HG02610 (cell line): ENCODE results near the gene FOS.

Experiments
- ATAC-seq: cut with Tn5 transposase; IDR thresholded peaks from one replicate; pipeline ENCODE4 v1.9.1; 2021; ENCODE audit warnings: mild to moderate bottlenecking, moderate library complexity; ENCODE audit not compliant: unreplicated experiment

The FOS gene

DNA sequence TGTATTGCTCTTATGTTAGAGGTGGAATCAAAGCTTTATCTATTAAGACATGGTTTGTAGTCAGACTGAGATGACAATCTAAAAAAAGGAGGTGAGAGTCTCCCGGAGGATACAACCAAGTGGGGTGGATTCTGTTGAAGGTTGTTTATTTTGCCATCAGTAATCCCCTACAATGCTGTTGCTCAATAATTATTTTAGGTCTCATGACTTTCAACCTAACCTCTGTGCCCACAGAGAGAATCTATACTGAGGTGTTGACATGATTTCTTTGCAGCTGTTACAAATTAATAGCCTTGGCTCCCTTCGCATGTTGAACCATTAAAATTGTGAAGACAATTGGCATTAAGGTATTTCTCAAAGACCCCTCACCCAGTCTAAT, 28.7 kb upstream of the FOS start:
- no peak for ATAC-seq

- ATAC-seq: no peak
These were observed 27.8 kb upstream of the FOS start for GRCh38 chr14:75250800-75251199.

DNA sequence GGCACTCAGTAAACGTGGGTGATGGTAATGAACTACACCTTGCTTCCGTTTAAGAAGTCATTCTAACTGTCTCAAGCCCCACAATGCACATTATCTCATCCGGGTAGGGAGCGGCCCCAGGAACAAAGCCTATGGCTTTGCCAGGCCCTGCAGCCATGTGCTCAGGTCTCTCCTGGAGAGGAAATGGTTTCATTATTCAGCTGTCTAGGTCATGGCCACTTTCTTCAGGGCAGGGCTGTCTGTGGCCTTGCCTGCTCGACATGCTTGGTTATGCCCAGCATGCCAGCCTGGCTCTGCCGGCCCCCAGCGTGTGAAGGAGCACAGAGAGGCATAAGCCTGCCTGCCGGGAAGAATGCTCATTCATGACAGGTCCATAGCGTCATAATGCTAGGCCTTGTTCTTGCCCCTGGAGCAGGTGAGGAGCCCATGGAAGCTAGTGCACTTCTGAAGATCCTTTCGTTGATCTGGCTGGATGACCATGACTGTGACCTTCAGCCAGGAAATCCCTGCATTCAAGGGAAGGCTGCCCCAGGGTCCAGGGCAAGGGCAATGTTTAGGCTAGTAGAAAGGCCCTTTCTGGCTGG, 26.3 kb upstream of the FOS start:
- ATAC-seq: no peak

DNA sequence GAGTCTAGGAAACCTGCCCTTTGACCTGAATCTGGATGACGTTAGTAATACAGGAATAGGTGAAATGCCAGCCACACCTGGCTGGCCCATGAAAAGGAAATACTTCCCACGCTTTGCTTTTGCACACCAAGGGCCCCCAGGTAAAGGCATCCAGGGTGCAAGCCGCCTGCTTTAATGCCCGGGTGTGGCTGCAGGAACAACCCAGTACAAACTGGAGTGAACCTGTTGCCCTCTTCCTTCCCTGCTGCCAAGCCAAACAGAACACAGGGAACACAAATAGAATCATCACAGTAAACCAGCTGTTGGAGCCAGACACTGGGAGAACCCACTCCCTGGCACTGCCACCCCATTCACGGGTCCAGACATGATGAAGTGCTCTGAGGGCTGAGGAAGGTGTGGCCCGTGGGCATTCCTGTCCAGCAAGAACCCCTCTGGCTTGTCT, 24.2 kb upstream of the FOS start:
- ATAC-seq: no peak

- no peak for ATAC-seq
These were observed 23.6 kb upstream of the FOS start for GRCh38 chr14:75254901-75255584.

DNA sequence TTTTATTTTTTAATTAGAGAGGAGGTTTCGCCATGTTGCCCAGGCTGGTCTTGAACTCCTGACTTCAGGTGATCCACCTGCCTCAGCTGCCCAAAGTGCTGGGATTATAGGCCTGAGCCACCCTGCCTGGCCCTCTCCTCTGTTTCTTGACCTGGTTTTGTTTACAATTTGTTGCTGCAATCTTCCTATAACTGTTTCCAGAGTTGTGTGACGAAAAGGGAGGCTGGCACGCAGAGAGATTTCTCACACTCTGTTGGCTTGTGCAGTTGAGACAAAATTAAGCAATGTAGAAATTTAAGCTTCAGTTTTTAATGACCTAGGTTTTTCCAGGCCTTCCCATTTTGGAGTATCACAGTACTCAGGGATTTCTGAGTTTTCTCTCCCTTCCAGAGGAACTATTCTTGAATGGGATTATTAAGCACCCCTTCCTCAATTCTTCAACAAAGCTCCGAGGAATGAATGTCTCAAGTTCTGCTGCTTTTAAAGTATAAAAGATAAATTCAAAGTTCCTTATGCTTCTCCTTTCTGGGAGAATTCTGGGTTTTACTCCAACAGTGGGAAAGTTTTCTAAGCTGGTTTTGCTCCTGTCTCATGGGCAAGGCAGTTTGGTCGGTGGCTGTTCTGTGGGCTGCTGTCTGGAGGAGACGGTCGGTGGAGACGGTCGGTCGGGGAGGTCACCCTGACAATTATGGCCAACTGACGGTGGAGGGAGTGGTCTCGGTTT, 20.4 kb upstream of the FOS start:
- ATAC-seq: no peak

- peak; percentile 97 for ATAC-seq
These were observed 19.7 kb upstream of the FOS start for GRCh38 chr14:75258803-75259509.

DNA sequence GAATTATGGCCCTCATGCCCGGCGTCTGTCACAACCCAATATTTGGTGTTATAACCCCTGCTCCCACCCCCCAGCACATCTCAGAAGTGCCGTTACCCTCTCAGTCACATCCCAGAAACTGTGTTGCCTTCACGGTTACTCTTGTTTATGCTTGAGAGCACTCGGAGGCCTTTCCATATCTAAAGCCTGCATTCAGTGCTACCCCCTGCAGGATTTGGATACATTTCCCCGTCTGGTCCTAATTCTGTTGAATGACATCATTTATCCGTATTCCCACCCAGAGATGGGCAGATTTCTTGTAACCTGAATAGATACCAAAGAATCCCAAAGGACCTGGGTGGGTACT, 19.1 kb upstream of the FOS start:
- no peak for ATAC-seq

DNA sequence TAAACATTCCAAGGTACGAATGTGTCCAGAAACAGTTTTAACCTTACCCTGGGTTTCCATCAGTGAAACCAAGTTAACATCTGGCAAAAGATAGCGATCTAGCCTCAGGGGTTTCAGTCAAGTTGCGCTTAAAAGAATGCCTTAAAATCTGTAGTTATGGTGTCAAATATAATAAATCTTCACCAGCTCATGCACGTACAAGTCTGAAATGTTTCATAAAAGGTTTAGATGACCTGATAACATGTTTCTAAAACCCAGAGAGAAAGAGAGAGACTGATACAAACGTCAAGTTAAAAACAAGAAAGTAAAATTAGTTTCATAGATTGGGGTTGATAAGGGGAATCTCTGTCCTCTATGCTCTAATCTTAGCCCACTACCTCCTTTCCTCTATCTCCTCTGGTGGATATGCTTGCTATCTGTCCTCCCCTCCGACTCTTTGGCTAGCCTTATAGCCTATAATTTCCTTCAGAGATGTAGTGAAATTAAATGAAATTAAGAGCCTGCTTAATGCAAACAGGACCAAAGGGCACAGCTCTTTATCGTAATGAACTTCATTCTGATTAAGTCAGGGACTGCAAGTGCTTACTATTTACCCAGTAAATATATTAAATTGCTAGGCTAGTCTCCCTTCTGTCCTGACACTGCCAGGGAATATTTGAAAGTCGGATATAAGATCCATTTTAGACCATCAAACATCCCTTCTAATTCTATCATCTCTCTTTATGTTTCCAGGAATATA, 18.4 kb upstream of the FOS start:
- ATAC-seq: no peak

DNA sequence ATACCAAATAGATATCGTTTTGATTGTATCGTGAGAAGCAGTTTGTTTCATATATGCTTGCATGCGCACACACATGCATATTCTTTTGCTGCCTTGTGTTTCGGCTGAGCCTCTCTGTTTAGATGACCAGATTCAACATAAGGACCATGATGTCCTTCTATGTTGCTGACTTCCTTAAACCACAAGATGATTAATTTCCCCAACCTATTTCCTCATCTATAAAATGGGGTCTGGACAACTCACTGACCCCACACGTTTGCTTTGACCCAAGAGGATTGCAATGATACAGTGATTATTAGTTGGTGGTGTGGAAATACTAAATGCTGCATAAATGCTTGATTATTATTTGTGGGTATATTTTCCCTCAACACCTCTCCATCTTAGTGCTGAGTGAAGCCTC, 16.8 kb upstream of the FOS start:
- no peak for ATAC-seq

- no peak for ATAC-seq
These were observed 16.0 kb upstream of the FOS start for GRCh38 chr14:75262641-75263040.

DNA sequence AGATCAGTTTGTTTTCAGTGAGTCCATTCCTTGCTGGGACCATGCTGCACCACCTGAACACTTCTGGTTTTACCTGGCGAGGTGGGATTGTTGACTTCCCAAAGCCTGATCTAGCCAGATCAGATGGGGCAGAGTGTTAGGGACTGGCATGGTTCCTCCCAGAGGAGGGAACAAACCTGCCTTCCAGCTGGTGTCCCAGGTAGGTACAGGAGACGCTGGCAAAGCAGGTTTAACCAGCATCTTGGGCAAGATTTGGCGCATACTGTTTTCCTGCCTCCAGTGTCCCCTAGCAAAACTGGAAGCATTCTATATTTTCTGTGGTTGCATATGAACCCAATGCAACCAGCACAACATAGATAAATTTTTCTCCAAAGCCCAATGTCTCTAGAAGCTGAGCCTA, 14.6 kb upstream of the FOS start:
- no peak for ATAC-seq

GRCh38 chr14:75267141-75267721, 11.4 kb upstream of the FOS start:
- no peak for ATAC-seq

DNA sequence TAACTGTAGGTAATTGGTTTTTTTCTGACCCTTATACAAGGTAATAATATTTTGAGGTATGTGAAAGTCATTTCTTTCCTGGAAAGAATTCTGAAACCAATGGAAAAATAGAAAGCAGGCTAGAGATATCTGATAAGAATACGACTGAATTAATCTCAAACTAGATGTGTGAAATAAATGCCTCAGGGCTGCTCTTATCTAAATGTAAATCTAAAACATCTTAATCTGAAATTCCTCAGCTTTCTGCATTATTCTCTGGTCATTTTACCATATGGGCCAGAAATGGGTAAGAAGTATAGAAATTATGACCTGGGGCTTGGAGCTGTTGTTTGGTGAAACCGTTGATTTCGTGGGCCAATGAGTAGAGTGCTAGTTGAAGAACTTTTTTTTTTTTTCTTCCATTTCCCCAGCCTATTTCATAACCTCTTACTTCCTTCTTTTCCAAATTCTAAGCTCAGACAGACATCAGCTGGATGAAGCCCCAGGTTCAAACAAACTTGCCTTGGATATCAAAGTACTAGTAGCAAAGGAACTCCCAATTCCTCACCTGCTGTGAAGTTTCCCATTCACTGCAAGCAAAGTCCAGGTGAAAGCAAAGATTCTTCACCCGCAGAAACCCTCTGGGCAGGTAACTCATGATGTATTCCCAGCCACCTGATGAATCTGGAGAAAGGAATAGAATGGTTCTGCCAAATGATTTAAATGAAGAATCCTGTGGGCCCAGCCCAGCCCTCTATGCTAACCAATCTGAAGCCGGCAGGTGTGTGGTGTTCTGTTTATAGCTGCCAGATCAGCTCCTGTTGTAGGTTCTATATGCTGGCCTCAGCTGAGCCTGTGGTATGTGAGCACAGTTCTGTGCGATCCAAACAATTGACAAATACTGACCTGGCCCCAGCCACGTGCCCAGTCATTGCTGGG, 9.7 kb upstream of the FOS start:
- ATAC-seq: no peak

DNA sequence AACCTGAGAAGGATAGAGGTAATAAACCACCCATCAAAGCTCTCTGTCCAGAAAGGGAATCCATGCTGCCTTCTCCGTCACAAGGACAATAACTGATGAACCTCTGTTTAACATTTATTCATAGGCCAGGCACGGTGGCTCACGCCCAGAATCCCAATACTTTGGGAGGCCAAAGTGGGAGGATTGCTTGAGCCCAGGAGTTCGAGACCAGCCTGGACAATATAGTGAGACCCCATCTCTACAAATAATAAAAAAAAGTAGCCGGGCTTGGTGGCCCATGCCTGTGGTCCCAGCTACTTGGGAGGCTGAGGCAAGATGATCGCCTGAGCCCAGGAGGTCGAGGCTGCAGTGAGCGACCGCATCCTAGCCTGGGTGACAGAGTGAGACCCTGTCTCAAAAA, 7.1 kb upstream of the FOS start:
- ATAC-seq: no peak

DNA sequence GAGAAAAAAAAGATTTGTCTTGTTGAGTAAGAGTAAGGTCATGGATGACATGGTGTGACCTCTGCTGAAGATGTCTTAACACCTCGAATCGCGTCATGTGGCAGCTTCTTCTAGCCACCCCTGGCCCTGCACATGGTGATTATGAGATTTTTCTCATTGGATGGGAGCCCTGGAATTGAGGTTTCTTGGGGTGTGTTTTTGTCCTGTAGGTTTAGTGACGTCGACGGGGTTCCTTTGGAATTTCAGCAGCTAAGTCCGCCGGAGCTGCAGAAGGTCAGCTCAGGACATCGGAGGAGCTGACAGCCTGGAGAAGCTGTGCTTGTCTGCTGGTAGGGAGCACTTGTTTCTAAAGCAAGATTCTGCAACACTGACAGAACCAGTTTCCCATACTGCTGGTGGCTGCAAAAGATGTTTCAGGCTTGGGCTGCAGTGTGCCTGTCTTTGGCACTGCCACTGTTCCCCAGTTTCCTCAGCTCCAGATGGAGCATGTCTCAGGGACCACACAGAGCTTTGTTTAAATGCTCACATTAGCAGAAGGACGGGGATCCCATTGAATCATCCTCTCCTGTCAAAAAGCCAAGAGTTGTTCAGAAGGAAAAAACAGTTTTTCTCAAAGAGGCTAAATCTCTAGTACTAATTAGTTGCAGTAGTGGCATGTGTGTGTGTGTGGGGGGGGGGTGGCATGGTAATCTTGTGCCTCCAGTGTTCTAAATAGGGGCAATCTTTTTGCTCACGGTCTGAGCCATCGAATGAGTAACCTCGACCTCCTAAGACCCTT, 5.2 kb upstream of the FOS start:
- ATAC-seq: no peak

GRCh38 chr14:75274050-75274898, 4.4 kb upstream of the FOS start:
- ATAC-seq: no peak
